ENCODE measurements around the gene HINFP.

GRCh38 chr11:119154178-119154577 lies 32.8 kb downstream of the HINFP start:
- TF ChIP-seq TEAD4 (IDR thresholded peaks at IDR 0.05) (no peak), EP300 (IDR thresholded peaks at IDR 0.05; ENCODE audit: borderline replicate concordance) (no peak), USF1 (IDR thresholded peaks at IDR 0.05) (no peak), TAF1 (IDR thresholded peaks at IDR 0.05; ENCODE audit: low read depth) (no peak), CREB1 (IDR thresholded peaks at IDR 0.05; ENCODE audit: low read depth) (no peak), RAD21 (IDR thresholded peaks at IDR 0.05; ENCODE audit: low read depth) (no peak), EGR1 (IDR thresholded peaks at IDR 0.05) (no peak), YY1 (IDR thresholded peaks at IDR 0.05; ENCODE audit: low read depth) (no peak), CEBPB (IDR thresholded peaks at IDR 0.05) (no peak), ZBTB7A (IDR thresholded peaks at IDR 0.05; ENCODE audit: low read depth) (no peak)
- TF ChIP-seq, protein P1, sequence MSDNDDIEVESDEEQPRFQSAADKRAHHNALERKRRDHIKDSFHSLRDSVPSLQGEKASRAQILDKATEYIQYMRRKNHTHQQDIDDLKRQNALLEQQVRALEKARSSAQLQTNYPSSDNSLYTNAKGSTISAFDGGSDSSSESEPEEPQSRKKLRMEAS (IDR thresholded peaks at IDR 0.05), result no peak
- TF ChIP-seq, protein P2, sequence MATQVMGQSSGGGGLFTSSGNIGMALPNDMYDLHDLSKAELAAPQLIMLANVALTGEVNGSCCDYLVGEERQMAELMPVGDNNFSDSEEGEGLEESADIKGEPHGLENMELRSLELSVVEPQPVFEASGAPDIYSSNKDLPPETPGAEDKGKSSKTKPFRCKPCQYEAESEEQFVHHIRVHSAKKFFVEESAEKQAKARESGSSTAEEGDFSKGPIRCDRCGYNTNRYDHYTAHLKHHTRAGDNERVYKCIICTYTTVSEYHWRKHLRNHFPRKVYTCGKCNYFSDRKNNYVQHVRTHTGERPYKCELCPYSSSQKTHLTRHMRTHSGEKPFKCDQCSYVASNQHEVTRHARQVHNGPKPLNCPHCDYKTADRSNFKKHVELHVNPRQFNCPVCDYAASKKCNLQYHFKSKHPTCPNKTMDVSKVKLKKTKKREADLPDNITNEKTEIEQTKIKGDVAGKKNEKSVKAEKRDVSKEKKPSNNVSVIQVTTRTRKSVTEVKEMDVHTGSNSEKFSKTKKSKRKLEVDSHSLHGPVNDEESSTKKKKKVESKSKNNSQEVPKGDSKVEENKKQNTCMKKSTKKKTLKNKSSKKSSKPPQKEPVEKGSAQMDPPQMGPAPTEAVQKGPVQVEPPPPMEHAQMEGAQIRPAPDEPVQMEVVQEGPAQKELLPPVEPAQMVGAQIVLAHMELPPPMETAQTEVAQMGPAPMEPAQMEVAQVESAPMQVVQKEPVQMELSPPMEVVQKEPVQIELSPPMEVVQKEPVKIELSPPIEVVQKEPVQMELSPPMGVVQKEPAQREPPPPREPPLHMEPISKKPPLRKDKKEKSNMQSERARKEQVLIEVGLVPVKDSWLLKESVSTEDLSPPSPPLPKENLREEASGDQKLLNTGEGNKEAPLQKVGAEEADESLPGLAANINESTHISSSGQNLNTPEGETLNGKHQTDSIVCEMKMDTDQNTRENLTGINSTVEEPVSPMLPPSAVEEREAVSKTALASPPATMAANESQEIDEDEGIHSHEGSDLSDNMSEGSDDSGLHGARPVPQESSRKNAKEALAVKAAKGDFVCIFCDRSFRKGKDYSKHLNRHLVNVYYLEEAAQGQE (IDR thresholded peaks at IDR 0.05; ENCODE audit: low read depth), result no peak
